Caco-2 (cell line): ENCODE results near the gene IGSF1. TPM values are rescaled to one million over a fixed set of nuclear protein-coding genes. Genes with fewer than 3 reads are reported as not detected.

ENCODE experiments used
- BruUV-seq: library from RNA; stranded (reverse); fragments of 400-500 nt; replicated peaks from 2 replicates; lab custom pipeline; 2021; lab: Mats Ljungman, UMichigan
- CTCF ChIA-PET: fragments of 300-600 bp; sonication (Branson Sonifier 250); formaldehyde crosslinking; loops from one replicate; lab custom pipeline; 2022; ENCODE audit warnings: antibody characterized with exemption; lab: Charles Lee
- POLR2A ChIA-PET: fragments of 300-600 bp; sonication (Branson Sonifier 250); formaldehyde crosslinking; loops from one replicate; lab custom pipeline; 2022; ENCODE audit warnings: antibody characterized with exemption; lab: Charles Lee
- DNase-seq, 2 experiments: peaks; one replicate each; pipeline versions ENCODE4 v3.0.0 to v3.0.0-alpha.2; 2020 to 2022
- H3K27me3 ChIP-seq: replicated peaks from 2 replicates; pipeline ENCODE4 v1.6.0; 2011; ENCODE audit warnings: low read length; ENCODE audit not compliant: control insufficient read depth, insufficient read depth
- H3K36me3 ChIP-seq: 2 replicates; pipeline ENCODE4 v1.5.1; 2011; ENCODE audit warnings: low read length; ENCODE audit not compliant: control insufficient read depth, insufficient read depth
- H3K4me1 ChIP-seq: fragments of 250-450 bp; sonication (Bioruptor Pico); 2 replicates; pipeline ENCODE4 v1.5.1; 2020; ENCODE audit warnings: mild to moderate bottlenecking
- H3K4me3 ChIP-seq: 2 replicates; pipeline ENCODE4 v1.5.1; 2011; ENCODE audit warnings: low read depth, mild to moderate bottlenecking, control low read depth, low read length
- H3K9me3 ChIP-seq: fragments of 250-450 bp; sonication (Bioruptor Pico); 2 replicates; pipeline ENCODE4 v1.5.1; 2020; ENCODE audit warnings: mild to moderate bottlenecking, moderate library complexity
- H3K27ac Mint-ChIP-seq: one replicate; pipeline ENCODE4 v1.8.0; 2022; ENCODE audit warnings: mixed read lengths; ENCODE audit not compliant: unreplicated experiment
- H3K27me3 Mint-ChIP-seq: one replicate; pipeline ENCODE4 v1.8.0; 2022; ENCODE audit warnings: mixed read lengths; ENCODE audit not compliant: insufficient read depth, unreplicated experiment
- H3K36me3 Mint-ChIP-seq: one replicate; pipeline ENCODE4 v1.8.0; 2022; ENCODE audit warnings: mild to moderate bottlenecking, mixed read lengths; ENCODE audit not compliant: insufficient read depth, unreplicated experiment
- H3K4me1 Mint-ChIP-seq: one replicate; pipeline ENCODE4 v1.8.0; 2022; ENCODE audit warnings: low read depth, mixed read lengths; ENCODE audit not compliant: unreplicated experiment
- H3K4me3 Mint-ChIP-seq: one replicate; pipeline ENCODE4 v1.8.0; 2022; ENCODE audit warnings: mild to moderate bottlenecking, moderate library complexity, mixed read lengths; ENCODE audit not compliant: unreplicated experiment
- H3K9me3 Mint-ChIP-seq: one replicate; pipeline ENCODE4 v1.8.0; 2022; ENCODE audit warnings: mixed read lengths; ENCODE audit not compliant: unreplicated experiment
- intact Hi-C: fragments of 100-400 bp; cut with micrococcal nuclease; formaldehyde crosslinking; loops from one replicate; pipeline ENCODE4 v1.10.0; 2022; ENCODE audit not compliant: unreplicated experiment
- total RNA-seq: library from RNA; stranded (reverse); gene quantifications from 2 replicates; pipeline ENCODE4 v1.2.3, GENCODE V29; 2022
- TF ChIP-seq, protein P1 (sequence below), 2 experiments: fragments of 200-600 bp in 1 of 2; IDR thresholded peaks; 1 replicate in 1 of 2; 2 replicates in 1 of 2; pipeline versions ENCODE4 v1.5.1 to v1.8.0; 2011 to 2022; ENCODE audit warnings: antibody characterized with exemption in 1 of 2, control low read depth in 1 of 2, inconsistent platforms in 1 of 2, low read depth in 1 of 2, low read length in 1 of 2, mild to moderate bottlenecking in 1 of 2, moderate library complexity in 1 of 2; ENCODE audit not compliant: insufficient read depth in 1 of 2, severe bottlenecking in 1 of 2, unreplicated experiment in 1 of 2

IGSF1 gene
- total RNA-seq, 1 experiment from 2014 or later, result 1.4 TPM

DNA sequence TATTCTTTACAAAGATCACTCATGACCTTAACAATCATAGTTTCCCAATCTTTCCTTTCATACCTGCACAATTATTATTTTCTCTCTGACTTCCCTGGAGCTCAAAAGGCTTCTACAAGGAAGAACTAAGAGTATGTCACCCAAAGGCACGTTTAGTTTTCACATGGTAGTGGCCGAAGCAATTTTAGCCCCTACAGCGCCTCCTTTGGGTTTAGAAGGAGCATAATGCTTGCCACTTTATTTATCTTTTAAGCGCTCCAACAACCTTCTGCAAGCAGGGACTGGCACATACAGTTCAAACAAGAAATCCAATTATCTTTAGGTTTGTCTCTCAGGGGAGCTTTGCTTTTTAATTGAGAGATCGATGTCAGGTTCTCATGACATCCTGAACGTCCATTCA lies 42.0 kb upstream of the IGSF1 start:
- Mint-ChIP-seq H3K36me3 (no peaks in the 10 kb centered on the region), H3K27me3 (no peaks in the 10 kb centered on the region), H3K9me3 (no peaks in the 10 kb centered on the region), H3K27ac (no peak overlapping the region), H3K4me1 (no peaks in the 10 kb centered on the region), H3K4me3 (no peak overlapping the region)
- no peaks in the 10 kb centered on the region for H3K4me1 ChIP-seq
- H3K27me3 ChIP-seq, result no peaks in the 10 kb centered on the region
- ChIA-PET POLR2A (no interaction called here), CTCF (no interaction called here)
- no peak overlapping the region for H3K4me3 ChIP-seq
- no peak for DNase-seq
- BruUV-seq, result no TSS peak
- TF ChIP-seq, protein P1, sequence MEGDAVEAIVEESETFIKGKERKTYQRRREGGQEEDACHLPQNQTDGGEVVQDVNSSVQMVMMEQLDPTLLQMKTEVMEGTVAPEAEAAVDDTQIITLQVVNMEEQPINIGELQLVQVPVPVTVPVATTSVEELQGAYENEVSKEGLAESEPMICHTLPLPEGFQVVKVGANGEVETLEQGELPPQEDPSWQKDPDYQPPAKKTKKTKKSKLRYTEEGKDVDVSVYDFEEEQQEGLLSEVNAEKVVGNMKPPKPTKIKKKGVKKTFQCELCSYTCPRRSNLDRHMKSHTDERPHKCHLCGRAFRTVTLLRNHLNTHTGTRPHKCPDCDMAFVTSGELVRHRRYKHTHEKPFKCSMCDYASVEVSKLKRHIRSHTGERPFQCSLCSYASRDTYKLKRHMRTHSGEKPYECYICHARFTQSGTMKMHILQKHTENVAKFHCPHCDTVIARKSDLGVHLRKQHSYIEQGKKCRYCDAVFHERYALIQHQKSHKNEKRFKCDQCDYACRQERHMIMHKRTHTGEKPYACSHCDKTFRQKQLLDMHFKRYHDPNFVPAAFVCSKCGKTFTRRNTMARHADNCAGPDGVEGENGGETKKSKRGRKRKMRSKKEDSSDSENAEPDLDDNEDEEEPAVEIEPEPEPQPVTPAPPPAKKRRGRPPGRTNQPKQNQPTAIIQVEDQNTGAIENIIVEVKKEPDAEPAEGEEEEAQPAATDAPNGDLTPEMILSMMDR (IDR thresholded peaks at IDR 0.05; ENCODE audit: insufficient read depth in 1 of 2, low read depth in 1 of 2, low read length in 1 of 2, severe bottlenecking in 1 of 2, unreplicated experiment in 1 of 2), result no peak
- H3K36me3 ChIP-seq, result no peaks in the 10 kb centered on the region
- H3K9me3 ChIP-seq, result no peaks in the 10 kb centered on the region
- intact Hi-C loops, result no loop called here

DNA sequence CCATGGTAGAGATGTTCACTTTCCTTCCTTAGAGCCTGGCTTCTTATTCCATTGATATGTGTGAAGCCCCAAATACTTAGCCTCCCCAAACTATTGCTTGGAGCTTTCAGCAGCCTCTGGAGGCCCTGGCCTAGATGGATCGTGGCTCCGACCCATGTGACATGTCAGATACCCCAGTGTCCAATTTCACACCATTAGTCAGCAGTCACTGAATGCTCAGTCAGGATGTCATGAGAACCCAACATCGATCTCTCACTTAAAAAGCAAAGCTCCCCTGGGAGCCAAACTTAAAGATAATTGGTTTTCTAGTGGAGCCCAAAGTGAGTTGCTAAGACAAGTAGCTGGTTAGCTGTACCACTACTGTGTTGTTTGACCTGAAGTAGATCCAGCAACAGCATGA lies 41.6 kb upstream of the IGSF1 start:
- H3K27me3 Mint-ChIP-seq, result no peaks in the 10 kb centered on the region
- no peak overlapping the region for H3K4me3 ChIP-seq
- no peak for DNase-seq
- no peak overlapping the region for H3K4me3 Mint-ChIP-seq
- no peaks in the 10 kb centered on the region for H3K27me3 ChIP-seq
- H3K27ac Mint-ChIP-seq, result no peak overlapping the region
- no peaks in the 10 kb centered on the region for H3K9me3 ChIP-seq
- no peaks in the 10 kb centered on the region for H3K36me3 ChIP-seq
- TF ChIP-seq, protein P1 (IDR thresholded peaks at IDR 0.05; ENCODE audit: insufficient read depth in 1 of 2, low read depth in 1 of 2, low read length in 1 of 2, severe bottlenecking in 1 of 2, unreplicated experiment in 1 of 2), result no peak
- H3K4me1 Mint-ChIP-seq, result no peaks in the 10 kb centered on the region
- no peaks in the 10 kb centered on the region for H3K9me3 Mint-ChIP-seq
- BruUV-seq, result no TSS peak
- H3K4me1 ChIP-seq, result no peaks in the 10 kb centered on the region
- no peaks in the 10 kb centered on the region for H3K36me3 Mint-ChIP-seq
- intact Hi-C loops, result no loop called here
- POLR2A ChIA-PET, result no interaction called here
- CTCF ChIA-PET, result no interaction called here

DNA sequence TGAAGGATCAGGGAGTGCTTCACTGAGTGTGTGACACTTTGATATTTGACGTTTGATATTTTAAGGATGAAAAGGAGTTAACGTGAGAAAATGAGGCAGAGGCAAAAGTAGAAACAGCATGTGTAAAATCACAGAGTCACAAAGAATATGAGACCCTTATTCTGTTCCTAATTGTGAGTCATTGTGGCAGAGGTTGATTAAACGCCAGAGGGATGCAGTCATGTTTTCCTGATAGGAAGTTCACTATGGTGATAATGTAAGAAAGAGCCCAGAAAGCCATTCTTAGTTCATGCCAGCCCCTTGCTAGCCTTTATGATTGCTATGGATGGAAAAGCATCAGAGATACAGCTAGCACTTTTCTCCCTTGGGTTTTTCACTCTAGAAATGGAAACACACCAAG lies 33.5 kb upstream of the IGSF1 start:
- intact Hi-C loops, result no loop called here
- Histone ChIP-seq H3K36me3 (no peaks in the 10 kb centered on the region), H3K4me3 (no peak overlapping the region), H3K9me3 (no peaks in the 10 kb centered on the region), H3K4me1 (no peaks in the 10 kb centered on the region), H3K27me3 (no peaks in the 10 kb centered on the region)
- POLR2A ChIA-PET, result no interaction called here
- H3K36me3 Mint-ChIP-seq, result no peaks in the 10 kb centered on the region
- BruUV-seq, result no TSS peak
- H3K27me3 Mint-ChIP-seq, result no peaks in the 10 kb centered on the region
- H3K9me3 Mint-ChIP-seq, result no peaks in the 10 kb centered on the region
- no peak for DNase-seq
- no peak overlapping the region for H3K27ac Mint-ChIP-seq
- CTCF ChIA-PET, result no interaction called here
- no peaks in the 10 kb centered on the region for H3K4me1 Mint-ChIP-seq
- no peak overlapping the region for H3K4me3 Mint-ChIP-seq
- TF ChIP-seq, protein P1 (IDR thresholded peaks at IDR 0.05; ENCODE audit: insufficient read depth in 1 of 2, low read depth in 1 of 2, low read length in 1 of 2, severe bottlenecking in 1 of 2, unreplicated experiment in 1 of 2), result no peak
